ENCODE measurements around the gene EPB41L4B.

EPB41L4B gene

DNA sequence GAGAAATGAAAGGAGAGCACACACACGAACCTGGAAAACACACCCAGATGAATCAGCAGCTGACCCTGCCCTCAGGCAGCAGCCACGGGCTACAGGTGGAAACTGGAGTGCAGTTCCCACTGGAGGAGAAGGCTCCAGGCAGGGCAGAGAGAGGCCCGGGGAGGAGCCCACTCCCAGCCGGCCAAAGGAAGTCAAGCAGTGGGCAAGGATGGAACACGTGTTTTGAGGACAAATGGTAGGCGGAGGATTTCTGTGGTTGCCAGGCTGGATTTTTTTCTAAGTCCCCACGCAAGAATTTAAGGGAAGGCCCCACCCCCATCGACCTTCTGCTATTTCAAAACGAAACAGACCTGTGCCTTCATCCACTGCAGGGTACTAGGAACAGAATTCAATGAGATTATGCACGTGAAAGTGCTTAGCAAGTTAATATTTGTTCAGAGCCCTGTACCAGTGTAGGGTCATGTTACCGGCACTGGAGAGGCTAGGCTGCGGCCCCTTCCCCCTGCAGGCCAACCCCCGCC lies 6.8 kb downstream of the EPB41L4B start:
- Histone ChIP-seq H3K9ac (ENCODE audit: low read length) (no peak overlapping the region), H2AFZ (ENCODE audit: low read length) (no peak overlapping the region), H3K36me3 (ENCODE audit: insufficient read depth, low read length) (no peaks in the 10 kb centered on the region), H3K4me3 (ENCODE audit: low read depth, low read length, poor library complexity, severe bottlenecking) (no peak overlapping the region), H3K27ac (ENCODE audit: low read depth, low read length, poor library complexity, severe bottlenecking) (no peak overlapping the region), H3K9me2 (ENCODE audit: low read depth, low read length) (no peaks in the 10 kb centered on the region), H4K20me1 (ENCODE audit: insufficient read depth, low read length) (no peaks in the 10 kb centered on the region), H3K79me2 (ENCODE audit: insufficient read depth, low read length) (no peaks in the 10 kb centered on the region), H3K4me1 (ENCODE audit: insufficient read depth, low read length, severe bottlenecking) (no peaks in the 10 kb centered on the region), H3K27me3 (ENCODE audit: insufficient read depth, low read length) (no peaks in the 10 kb centered on the region; the same call in 1 of the 2 replicates), H3K9me3 (ENCODE audit: low read length) (no peaks in the 10 kb centered on the region), H3F3A (ENCODE audit: insufficient read depth, low read length) (no peaks in the 10 kb centered on the region), H3K4me2 (ENCODE audit: low read length) (no peak overlapping the region)
- TF ChIP-seq, protein P1, sequence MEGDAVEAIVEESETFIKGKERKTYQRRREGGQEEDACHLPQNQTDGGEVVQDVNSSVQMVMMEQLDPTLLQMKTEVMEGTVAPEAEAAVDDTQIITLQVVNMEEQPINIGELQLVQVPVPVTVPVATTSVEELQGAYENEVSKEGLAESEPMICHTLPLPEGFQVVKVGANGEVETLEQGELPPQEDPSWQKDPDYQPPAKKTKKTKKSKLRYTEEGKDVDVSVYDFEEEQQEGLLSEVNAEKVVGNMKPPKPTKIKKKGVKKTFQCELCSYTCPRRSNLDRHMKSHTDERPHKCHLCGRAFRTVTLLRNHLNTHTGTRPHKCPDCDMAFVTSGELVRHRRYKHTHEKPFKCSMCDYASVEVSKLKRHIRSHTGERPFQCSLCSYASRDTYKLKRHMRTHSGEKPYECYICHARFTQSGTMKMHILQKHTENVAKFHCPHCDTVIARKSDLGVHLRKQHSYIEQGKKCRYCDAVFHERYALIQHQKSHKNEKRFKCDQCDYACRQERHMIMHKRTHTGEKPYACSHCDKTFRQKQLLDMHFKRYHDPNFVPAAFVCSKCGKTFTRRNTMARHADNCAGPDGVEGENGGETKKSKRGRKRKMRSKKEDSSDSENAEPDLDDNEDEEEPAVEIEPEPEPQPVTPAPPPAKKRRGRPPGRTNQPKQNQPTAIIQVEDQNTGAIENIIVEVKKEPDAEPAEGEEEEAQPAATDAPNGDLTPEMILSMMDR (IDR thresholded peaks at IDR 0.05; ENCODE audit: low read length) = no peak
- TF ChIP-seq EZH2 (IDR thresholded peaks at IDR 0.05; ENCODE audit: borderline replicate concordance, low read length) = no peak

GRCh38 chr9:109313351-109313750 lies 7.5 kb downstream of the EPB41L4B start:
- H3K36me3 ChIP-seq (ENCODE audit: insufficient read depth, low read length) = no peaks in the 10 kb centered on the region
- no peaks in the 10 kb centered on the region for H3K9me3 ChIP-seq (ENCODE audit: low read length)
- H3K27ac ChIP-seq (ENCODE audit: low read depth, low read length, poor library complexity, severe bottlenecking) = no peak overlapping the region
- no peak overlapping the region for H2AFZ ChIP-seq (ENCODE audit: low read length)
- no peaks in the 10 kb centered on the region for H3K9me2 ChIP-seq (ENCODE audit: low read depth, low read length)
- TF ChIP-seq, protein P1 (IDR thresholded peaks at IDR 0.05; ENCODE audit: low read length) = no peak
- TF ChIP-seq EZH2 (IDR thresholded peaks at IDR 0.05; ENCODE audit: borderline replicate concordance, low read length) = no peak
- H3K27me3 ChIP-seq (ENCODE audit: insufficient read depth, low read length) = no peaks in the 10 kb centered on the region
- H3K4me2 ChIP-seq (ENCODE audit: low read length) = no peak overlapping the region
- no peaks in the 10 kb centered on the region for H3K79me2 ChIP-seq (ENCODE audit: insufficient read depth, low read length)
- H4K20me1 ChIP-seq (ENCODE audit: insufficient read depth, low read length) = no peaks in the 10 kb centered on the region
- H3K4me3 ChIP-seq (ENCODE audit: low read depth, low read length, poor library complexity, severe bottlenecking) = no peak overlapping the region
- no peak overlapping the region for H3K9ac ChIP-seq (ENCODE audit: low read length)
- H3K4me1 ChIP-seq (ENCODE audit: insufficient read depth, low read length, severe bottlenecking) = no peaks in the 10 kb centered on the region
- H3F3A ChIP-seq (ENCODE audit: insufficient read depth, low read length) = no peaks in the 10 kb centered on the region

DNA sequence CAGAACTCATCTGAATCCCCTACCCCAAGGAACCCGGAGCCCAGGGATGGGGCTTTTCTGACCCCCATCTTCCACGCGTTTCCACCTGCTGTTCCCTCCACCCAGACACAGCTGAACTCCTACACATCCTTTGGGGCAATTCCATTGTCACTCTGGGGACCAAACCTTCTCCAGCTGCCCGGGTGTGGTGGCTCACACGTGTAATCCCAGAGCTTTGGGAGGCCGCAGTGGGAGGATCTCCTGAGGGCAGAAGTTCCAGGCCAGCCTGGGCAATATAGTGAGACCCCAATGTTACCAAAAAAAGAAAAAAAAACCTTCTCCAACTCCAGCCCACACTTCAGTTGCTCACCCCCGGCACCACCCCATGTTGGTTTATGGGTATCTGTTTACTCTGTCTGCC lies 8.1 kb downstream of the EPB41L4B start:
- Histone ChIP-seq H3F3A (ENCODE audit: insufficient read depth, low read length) (no peaks in the 10 kb centered on the region), H3K79me2 (ENCODE audit: insufficient read depth, low read length) (no peaks in the 10 kb centered on the region), H3K4me3 (ENCODE audit: low read depth, low read length, poor library complexity, severe bottlenecking) (no peak overlapping the region), H3K27me3 (ENCODE audit: insufficient read depth, low read length) (no peaks in the 10 kb centered on the region), H4K20me1 (ENCODE audit: insufficient read depth, low read length) (no peaks in the 10 kb centered on the region), H3K9me3 (ENCODE audit: low read length) (no peaks in the 10 kb centered on the region), H3K36me3 (ENCODE audit: insufficient read depth, low read length) (no peaks in the 10 kb centered on the region), H3K4me2 (ENCODE audit: low read length) (no peak overlapping the region), H3K9ac (ENCODE audit: low read length) (no peak overlapping the region), H3K4me1 (ENCODE audit: insufficient read depth, low read length, severe bottlenecking) (no peaks in the 10 kb centered on the region), H3K9me2 (ENCODE audit: low read depth, low read length) (no peaks in the 10 kb centered on the region), H3K27ac (ENCODE audit: low read depth, low read length, poor library complexity, severe bottlenecking) (no peak overlapping the region), H2AFZ (ENCODE audit: low read length) (no peak overlapping the region)
- TF ChIP-seq EZH2 (IDR thresholded peaks at IDR 0.05; ENCODE audit: borderline replicate concordance, low read length) = no peak
- TF ChIP-seq, protein P1 (IDR thresholded peaks at IDR 0.05; ENCODE audit: low read length) = no peak

All from OCI-LY1 (cell line).